ENCODE data around the gene RYR2. TPM values are rescaled to one million over a fixed set of nuclear protein-coding genes. Genes with fewer than 3 reads are reported as not detected.

RYR2 gene
- total RNA-seq, 1 experiment from 2014 or later = 3.4 TPM

GRCh38 chr1:237186675-237187074 lies 144.7 kb downstream of the RYR2 start:
- no peak overlapping the region for H4K8ac ChIP-seq (replicated peaks; ENCODE audit: insufficient read length, low read depth, low read length)
- no peak overlapping the region for H3K9ac ChIP-seq (ENCODE audit: extremely low read depth, insufficient read length, low read length)
- no peaks in the 10 kb centered on the region for H4K20me1 ChIP-seq (ENCODE audit: control insufficient read depth, insufficient read depth, insufficient read length)
- no peak overlapping the region for H2BK20ac ChIP-seq (ENCODE audit: low read depth, low read length, poor library complexity, severe bottlenecking)
- H2BK15ac ChIP-seq (ENCODE audit: low read depth, low read length) = no peak overlapping the region
- no peak overlapping the region for H3K18ac ChIP-seq (ENCODE audit: insufficient read length, low read depth, low read length)
- no peak overlapping the region for H3K4me2 ChIP-seq (ENCODE audit: insufficient read depth, insufficient read length, low read length)
- H3K4ac ChIP-seq (ENCODE audit: low read depth, low read length) = no peak overlapping the region
- H3K4me1 ChIP-seq (ENCODE audit: insufficient read depth, low read length) = peaks cover 4% of the 10 kb centered on the region; the same call in 1 of the 2 replicates
- no peak overlapping the region for H3K23ac ChIP-seq (ENCODE audit: insufficient read length, low read depth, low read length)
- peak; percentile 55 for DNase-seq
- H3K27me3 ChIP-seq (ENCODE audit: insufficient read depth, low read length) = no peaks in the 10 kb centered on the region
- no peaks in the 10 kb centered on the region for H3K27me3 Mint-ChIP-seq (ENCODE audit: low read depth)
- H2BK5ac ChIP-seq (ENCODE audit: insufficient read length, low read length) = no peak overlapping the region
- no peak overlapping the region for H2BK12ac ChIP-seq (ENCODE audit: insufficient read length, low read depth, low read length)
- H3K79me1 ChIP-seq (ENCODE audit: insufficient read depth, low read depth, low read length, poor library complexity, severe bottlenecking) = no peaks in the 10 kb centered on the region
- no peak overlapping the region for H3T11ph ChIP-seq (ENCODE audit: low read length)
- H3K4me3 Mint-ChIP-seq = no peak overlapping the region
- WGBS (ENCODE audit: extremely low coverage, insufficient read length, low lambda C conversion rate) = no CpG with 5 or more reads among the region's 8 CpGs
- no peak overlapping the region for H2AK5ac ChIP-seq (ENCODE audit: insufficient read length, low read length)
- TF ChIP-seq CTCF (conservative IDR thresholded peaks at IDR 0.05) = no peak
- peaks cover 27 to 39% of the 10 kb centered on the region in 2 experiments for H3K4me1 Mint-ChIP-seq
- H4K5ac ChIP-seq (ENCODE audit: insufficient read length, low read depth, low read length) = no peak overlapping the region
- H3K9me3 Mint-ChIP-seq = no peaks in the 10 kb centered on the region
- H3K36me3 Mint-ChIP-seq (ENCODE audit: insufficient read depth in 1 of 3, low read depth in 3 of 3) = no peaks in the 10 kb centered on the region
- H3K14ac ChIP-seq (ENCODE audit: insufficient read depth, low read length) = no peak overlapping the region
- no peak overlapping the region for H2AFZ ChIP-seq (ENCODE audit: low read length)
- H3K9me3 ChIP-seq (ENCODE audit: control insufficient read depth, low read depth, low read length) = no peaks in the 10 kb centered on the region
- no peaks in the 10 kb centered on the region for H3K23me2 ChIP-seq (ENCODE audit: insufficient read length, low read depth, low read length, poor library complexity, severe bottlenecking)
- no peak overlapping the region for H3K27ac ChIP-seq (ENCODE audit: insufficient read length, low read depth, low read length)
- H3K27ac Mint-ChIP-seq = peak overlapping the region; percentile 60 to 94 (median 89); a peak in 5 of 7 replicates
- no peak overlapping the region for H2BK120ac ChIP-seq (ENCODE audit: low read depth, low read length, poor library complexity, severe bottlenecking)
- no peaks in the 10 kb centered on the region for H3K79me2 ChIP-seq (ENCODE audit: insufficient read depth, low read length)
- no peak overlapping the region for H4K91ac ChIP-seq (ENCODE audit: insufficient read length, low read depth, low read length)
- H3K56ac ChIP-seq (ENCODE audit: insufficient read length, low read depth, low read length) = no peak overlapping the region
